A673 (cell line): Measurements from ENCODE around the gene SLC35A2.

Source experiments
- EZH2 ChIP-seq: fragments of 200-600 bp; sonication (generic); IDR thresholded peaks from 2 replicates; pipeline ENCODE4 v1.6.1; 2017; ENCODE audit warnings: borderline replicate concordance, low read depth, mild to moderate bottlenecking, mixed read lengths, antibody characterized with exemption, low read length; ENCODE audit not compliant: poor library complexity, severe bottlenecking
- TF ChIP-seq, protein P1 (sequence below): fragments of 300-800, 200-600 bp; sonication (generic); conservative IDR thresholded peaks from 2 replicates; pipeline ENCODE4 v1.5.1; 2017; ENCODE audit warnings: low read depth, mild to moderate bottlenecking, antibody characterized with exemption, low read length, moderate library complexity, mixed read lengths

DNA sequence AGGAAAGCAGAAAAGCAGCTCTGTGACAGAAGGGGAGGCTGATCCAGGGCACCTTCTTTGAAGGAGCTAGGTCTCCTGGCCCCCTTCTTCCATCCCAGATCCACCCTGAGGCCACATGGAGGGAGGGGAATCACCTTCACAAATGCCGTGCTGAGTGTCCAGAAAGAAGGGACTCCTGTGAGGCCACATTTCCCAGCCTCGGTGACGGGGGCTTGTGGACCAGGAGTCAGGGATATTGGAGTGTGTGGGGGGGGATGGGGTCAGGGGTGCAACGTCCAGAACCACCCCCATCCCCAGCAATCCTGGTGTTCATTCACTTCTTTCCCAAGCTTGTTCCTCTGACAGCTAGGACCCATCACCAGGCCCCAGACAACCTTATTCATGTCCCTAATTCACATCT is 18.6 kb downstream of the SLC35A2 start:
- TF ChIP-seq, protein P1, sequence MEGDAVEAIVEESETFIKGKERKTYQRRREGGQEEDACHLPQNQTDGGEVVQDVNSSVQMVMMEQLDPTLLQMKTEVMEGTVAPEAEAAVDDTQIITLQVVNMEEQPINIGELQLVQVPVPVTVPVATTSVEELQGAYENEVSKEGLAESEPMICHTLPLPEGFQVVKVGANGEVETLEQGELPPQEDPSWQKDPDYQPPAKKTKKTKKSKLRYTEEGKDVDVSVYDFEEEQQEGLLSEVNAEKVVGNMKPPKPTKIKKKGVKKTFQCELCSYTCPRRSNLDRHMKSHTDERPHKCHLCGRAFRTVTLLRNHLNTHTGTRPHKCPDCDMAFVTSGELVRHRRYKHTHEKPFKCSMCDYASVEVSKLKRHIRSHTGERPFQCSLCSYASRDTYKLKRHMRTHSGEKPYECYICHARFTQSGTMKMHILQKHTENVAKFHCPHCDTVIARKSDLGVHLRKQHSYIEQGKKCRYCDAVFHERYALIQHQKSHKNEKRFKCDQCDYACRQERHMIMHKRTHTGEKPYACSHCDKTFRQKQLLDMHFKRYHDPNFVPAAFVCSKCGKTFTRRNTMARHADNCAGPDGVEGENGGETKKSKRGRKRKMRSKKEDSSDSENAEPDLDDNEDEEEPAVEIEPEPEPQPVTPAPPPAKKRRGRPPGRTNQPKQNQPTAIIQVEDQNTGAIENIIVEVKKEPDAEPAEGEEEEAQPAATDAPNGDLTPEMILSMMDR: no peak
- TF ChIP-seq EZH2: no peak
